Right atrium auricular region (tissue), 2 donors: ENCODE results near the gene ACACB. TPM values are rescaled to one million over a fixed set of nuclear protein-coding genes. Genes with fewer than 3 reads are reported as not detected.
"Not testable (repeated sequence)": the region's sequence is repeated elsewhere in the genome, so short reads cannot be mapped to it uniquely, and the experiment has no call there.

ENCODE experiments used
- DNase-seq: peaks from one replicate; pipeline ENCODE4 v3.0.0-alpha.2; 2019; ENCODE audit warnings: low spot score
- H3K27ac ChIP-seq, 2 donors: fragments of 200-600 bp; sonication (generic); 1 replicate in 1 of 2; 2 replicates in 1 of 2; pipeline ENCODE4 v1.5.1; 2016 to 2019
- H3K27me3 ChIP-seq, 2 donors: fragments of 200-600 bp; sonication (generic); one replicate each; pipeline versions ENCODE4 v1.5.1 to v1.6.0; 2017 to 2019
- H3K36me3 ChIP-seq: fragments of 200-600 bp; sonication (generic); one replicate; pipeline ENCODE4 v1.5.1; 2016
- H3K4me1 ChIP-seq, 2 donors: fragments of 200-600 bp; sonication (generic); one replicate each; pipeline versions ENCODE4 v1.5.1 to v1.6.0; 2017 to 2019
- H3K4me3 ChIP-seq, 2 donors: fragments of 200-600 bp; sonication (generic); 1 replicate in 1 of 2; 2 replicates in 1 of 2; pipeline ENCODE4 v1.5.1; 2017 to 2019; ENCODE audit warnings: mild to moderate bottlenecking in 1 of 2, moderate library complexity in 1 of 2
- H3K9me3 ChIP-seq, 2 donors: fragments of 200-600 bp; sonication (generic); one replicate each; pipeline ENCODE4 v1.5.1; 2019
- CTCF ChIP-seq, 2 donors: fragments of 200-600 bp; sonication (generic); IDR thresholded peaks; one replicate each; pipeline ENCODE4 v1.5.1; 2019; ENCODE audit warnings: antibody characterized with exemption in 2 of 2
- total RNA-seq, 2 donors: library from RNA; depleted of rRNA; stranded (reverse); fragments of >200 nt; gene quantifications; one replicate each; pipeline ENCODE4 v1.1.0, GENCODE V29; 2016

The ACACB gene
- total RNA-seq, 2 donors from 2014 or later: 76.8 to 104 TPM

- DNase-seq: no peak
- Histone ChIP-seq H3K4me3 (no peak overlapping the region), H3K27me3 (no peaks in the 10 kb centered on the region), H3K27ac (peak overlapping the region; percentile 66 to 88), H3K9me3 (no peaks in the 10 kb centered on the region), H3K36me3 (no peaks in the 10 kb centered on the region), H3K4me1 (peaks cover 0 to 76% of the 10 kb centered on the region in 2 donors)
- TF ChIP-seq CTCF (IDR thresholded peaks at IDR 0.05): peak; percentile 21 to 62
Measured at GRCh38 chr12:109134186-109134917, 18.0 kb downstream of the ACACB start.

- DNase-seq: no peak
- Histone ChIP-seq H3K36me3 (peaks cover 11% of the 10 kb centered on the region), H3K4me1 (peaks cover 0 to 57% of the 10 kb centered on the region in 2 donors), H3K4me3 (no peak overlapping the region), H3K27me3 (no peaks in the 10 kb centered on the region), H3K9me3 (no peaks in the 10 kb centered on the region), H3K27ac (peak overlapping the region; percentile 41 to 73)
- TF ChIP-seq CTCF (IDR thresholded peaks at IDR 0.05): no peak
Measured at GRCh38 chr12:109137055-109137454, 20.7 kb downstream of the ACACB start.

- Histone ChIP-seq H3K36me3 (peaks cover 21% of the 10 kb centered on the region), H3K9me3 (no peaks in the 10 kb centered on the region), H3K4me1 (peaks cover 0 to 49% of the 10 kb centered on the region in 2 donors), H3K27ac (peak overlapping the region; percentile 40 to 47), H3K4me3 (no peak overlapping the region), H3K27me3 (no peaks in the 10 kb centered on the region)
- no peak for DNase-seq
- TF ChIP-seq CTCF (IDR thresholded peaks at IDR 0.05): no peak
Measured at GRCh38 chr12:109139360-109139759, 23.0 kb downstream of the ACACB start.

GRCh38 chr12:109139791-109140190 lies 23.4 kb downstream of the ACACB start:
- no peak for TF ChIP-seq CTCF (IDR thresholded peaks at IDR 0.05)
- peaks cover 22% of the 10 kb centered on the region for H3K36me3 ChIP-seq
- no peaks in the 10 kb centered on the region for H3K27me3 ChIP-seq
- no peak overlapping the region for H3K4me3 ChIP-seq
- no peaks in the 10 kb centered on the region for H3K9me3 ChIP-seq
- no peak for DNase-seq
- peaks cover 0 to 45% of the 10 kb centered on the region in 2 donors for H3K4me1 ChIP-seq
- peak overlapping the region; percentile 40 to 47 for H3K27ac ChIP-seq

- H3K9me3 ChIP-seq: no peaks in the 10 kb centered on the region
- no peak overlapping the region for H3K4me3 ChIP-seq
- DNase-seq: no peak
- no peak overlapping the region for H3K27ac ChIP-seq
- peaks cover 22% of the 10 kb centered on the region for H3K36me3 ChIP-seq
- no peak for TF ChIP-seq CTCF (IDR thresholded peaks at IDR 0.05)
- peaks cover 0 to 44% of the 10 kb centered on the region in 2 donors for H3K4me1 ChIP-seq
- H3K27me3 ChIP-seq: no peaks in the 10 kb centered on the region
Measured at GRCh38 chr12:109140560-109140959, 24.2 kb downstream of the ACACB start.

- Histone ChIP-seq H3K27me3 (no peaks in the 10 kb centered on the region), H3K9me3 (no peaks in the 10 kb centered on the region), H3K4me1 (peaks cover 0 to 52% of the 10 kb centered on the region in 2 donors), H3K27ac (no peak overlapping the region), H3K36me3 (peaks cover 22% of the 10 kb centered on the region), H3K4me3 (no peak overlapping the region)
- no peak for DNase-seq
- TF ChIP-seq CTCF (IDR thresholded peaks at IDR 0.05): no peak
Measured at GRCh38 chr12:109144224-109144623, 27.8 kb downstream of the ACACB start.

GRCh38 chr12:109147126-109147525 lies 30.7 kb downstream of the ACACB start:
- DNase-seq, H3K4me3 ChIP-seq, H3K9me3 ChIP-seq, H3K27me3 ChIP-seq, H3K27ac ChIP-seq: not testable (repeated sequence)
- Histone ChIP-seq H3K4me1 (peaks cover 0 to 51% of the 10 kb centered on the region in 2 donors), H3K36me3 (peaks cover 11% of the 10 kb centered on the region)
